GM21717 (cell line): ENCODE data around the gene EVA1A.
"Not testable (repeated sequence)": the region's sequence is repeated elsewhere in the genome, so short reads cannot be mapped to it uniquely, and the experiment has no call there.

Source experiments
- ATAC-seq: cut with Tn5 transposase; IDR thresholded peaks from one replicate; pipeline ENCODE4 v1.9.1; 2021; ENCODE audit warnings: mild to moderate bottlenecking, moderate library complexity; ENCODE audit not compliant: unreplicated experiment

The EVA1A gene

DNA sequence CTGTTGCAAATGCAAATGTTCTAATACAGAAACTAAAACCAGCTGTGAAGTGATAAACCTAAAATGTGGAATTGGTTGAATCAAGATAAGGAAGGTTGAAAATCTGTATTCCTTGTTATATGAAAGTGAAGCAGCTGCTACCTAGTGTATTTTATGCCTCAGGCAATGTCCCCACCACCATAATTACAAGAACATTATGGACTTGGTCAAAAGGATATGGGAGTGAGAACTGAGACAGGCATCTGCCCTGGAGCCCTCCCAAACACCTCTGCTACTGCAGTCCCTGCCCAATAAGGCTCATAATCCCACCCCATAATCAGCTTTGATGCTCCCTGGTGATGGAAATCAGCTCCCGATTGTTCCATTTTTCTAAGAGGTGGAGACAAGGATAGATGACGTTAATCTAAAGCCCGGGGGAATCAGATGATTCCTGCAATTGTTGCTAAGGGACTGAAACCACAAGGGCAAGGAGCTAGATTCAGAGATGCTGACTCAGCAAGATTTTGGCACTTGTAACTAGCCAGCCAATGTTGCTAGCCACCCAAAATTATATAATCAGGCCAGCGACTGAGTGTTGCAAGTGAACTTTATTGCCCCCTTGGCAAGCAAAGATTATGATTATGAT is 69.5 kb downstream of the EVA1A start:
- ATAC-seq = no peak

DNA sequence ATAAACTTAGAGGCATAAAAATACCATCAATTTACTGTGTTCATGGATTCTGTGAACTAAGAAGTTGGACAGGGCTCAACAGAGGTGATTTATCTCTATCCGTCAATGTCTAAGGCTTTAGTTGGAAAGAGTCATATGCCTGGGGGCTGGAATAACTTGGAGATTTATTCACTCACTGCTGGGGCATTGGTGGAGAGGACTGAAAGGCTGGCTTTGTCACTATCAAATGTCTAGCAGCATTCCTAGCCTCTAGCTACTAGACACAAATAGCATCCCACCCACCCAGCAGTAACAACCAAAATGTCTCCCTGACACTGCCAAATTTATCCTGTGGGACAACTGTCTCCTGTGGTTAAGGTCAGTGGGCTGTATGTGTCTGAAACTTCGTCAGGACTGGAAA is 71.0 kb downstream of the EVA1A start:
- ATAC-seq = no peak

GRCh38 chr2:75488157-75488556 is 72.6 kb downstream of the EVA1A start:
- ATAC-seq = no peak

DNA sequence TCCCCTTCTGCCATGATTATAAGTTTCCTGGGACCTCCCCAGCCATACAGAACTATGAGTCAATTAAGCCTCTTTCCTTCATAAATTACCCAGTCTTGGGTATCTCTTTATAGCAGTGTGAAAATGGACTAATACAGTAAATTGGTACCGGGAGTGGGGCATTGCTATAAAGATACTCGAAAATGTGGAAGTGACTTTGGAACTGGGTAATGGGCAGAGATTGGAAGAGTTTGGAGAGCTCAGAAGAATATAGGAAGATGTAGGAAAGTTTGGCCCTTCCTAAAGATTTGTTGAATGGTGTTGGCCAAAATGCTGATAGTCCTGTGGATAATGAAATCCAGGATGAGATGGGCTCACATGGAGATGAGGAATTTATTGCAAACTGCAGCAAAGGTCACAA is 74.0 kb downstream of the EVA1A start:
- not testable (repeated sequence) for ATAC-seq

DNA sequence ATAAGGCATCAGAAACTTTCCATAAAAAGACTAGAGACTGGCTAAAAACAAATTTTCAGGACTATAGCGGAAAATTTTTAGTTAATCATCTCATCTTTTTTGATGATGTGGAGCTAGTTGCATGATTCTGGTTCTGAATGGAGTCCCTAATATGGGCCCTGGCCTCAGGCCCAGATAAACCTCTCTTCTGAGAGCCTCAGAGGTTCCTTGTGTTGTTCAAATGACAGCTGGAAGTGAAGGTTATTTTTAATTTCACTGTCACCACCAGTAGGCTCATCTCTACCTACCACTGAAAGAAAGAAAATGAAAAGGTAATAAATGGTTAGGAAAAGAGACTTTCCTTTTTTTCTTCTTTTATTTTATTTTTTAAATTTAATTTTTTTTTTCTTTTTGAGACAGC is 75.9 kb downstream of the EVA1A start:
- no peak for ATAC-seq

- no peak for ATAC-seq
Observed at GRCh38 chr2:75483878-75484277, 76.9 kb downstream of the EVA1A start.

GRCh38 chr2:75482398-75482797 is 78.3 kb downstream of the EVA1A start:
- no peak for ATAC-seq

GRCh38 chr2:75480971-75481836 is 79.5 kb downstream of the EVA1A start:
- no peak for ATAC-seq

DNA sequence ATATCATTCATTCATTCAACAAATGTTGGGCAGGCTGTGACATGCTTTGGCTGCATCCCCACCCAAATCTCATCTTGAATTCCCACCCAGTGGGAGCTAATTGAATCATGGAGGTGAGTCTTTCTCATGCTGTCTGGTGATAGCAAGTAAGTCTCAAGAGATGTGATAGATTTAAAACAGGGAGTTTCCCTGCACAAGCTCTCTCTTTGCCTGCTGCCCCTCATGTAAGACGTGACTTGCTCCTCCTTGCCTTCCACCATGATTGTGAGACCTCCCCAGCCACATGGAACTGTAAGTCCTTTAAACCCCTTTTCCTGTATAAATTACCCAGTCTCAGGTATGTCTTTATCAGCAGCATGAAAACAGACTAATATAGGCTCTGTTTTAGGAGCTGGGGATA is 83.0 kb downstream of the EVA1A start:
- not testable (repeated sequence) for ATAC-seq

DNA sequence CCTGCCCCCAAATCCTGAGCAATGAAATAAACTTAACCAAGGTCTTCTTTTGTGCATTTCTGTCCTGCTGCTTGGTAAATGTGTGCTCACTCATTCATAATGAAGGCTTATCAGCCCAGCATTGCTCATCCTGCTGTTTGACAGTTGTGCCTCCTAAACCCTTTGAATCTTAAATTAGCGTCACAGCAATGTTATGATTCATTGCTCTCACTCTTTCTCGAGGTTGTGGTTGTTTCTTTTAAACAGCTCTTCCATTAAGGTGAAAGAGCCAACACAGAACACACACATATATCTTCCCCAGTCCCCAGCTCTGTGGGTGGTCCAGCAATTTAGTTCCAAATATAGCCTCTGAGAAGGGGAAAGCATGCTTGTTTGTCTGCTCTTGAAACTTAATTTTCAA is 84.0 kb downstream of the EVA1A start:
- ATAC-seq = no peak

DNA sequence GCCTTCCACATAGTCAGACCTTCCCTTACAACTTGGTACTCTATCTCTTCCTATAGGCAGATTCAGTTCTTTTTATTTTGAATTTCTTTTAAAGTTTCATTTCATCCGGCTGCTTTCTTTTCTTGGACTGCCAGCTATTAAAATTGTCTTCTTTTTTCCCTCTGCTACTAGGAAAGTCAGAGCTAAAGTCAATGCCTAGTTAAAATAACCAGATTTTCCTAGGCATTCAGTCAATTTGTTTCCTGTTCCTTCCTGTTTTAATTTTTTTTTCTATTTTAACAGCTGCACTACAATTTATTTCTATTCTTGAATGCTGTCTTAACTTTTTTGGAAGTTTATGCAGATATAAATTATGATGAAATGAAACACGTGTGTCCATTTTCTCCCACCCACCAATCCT is 84.8 kb downstream of the EVA1A start:
- no peak for ATAC-seq

DNA sequence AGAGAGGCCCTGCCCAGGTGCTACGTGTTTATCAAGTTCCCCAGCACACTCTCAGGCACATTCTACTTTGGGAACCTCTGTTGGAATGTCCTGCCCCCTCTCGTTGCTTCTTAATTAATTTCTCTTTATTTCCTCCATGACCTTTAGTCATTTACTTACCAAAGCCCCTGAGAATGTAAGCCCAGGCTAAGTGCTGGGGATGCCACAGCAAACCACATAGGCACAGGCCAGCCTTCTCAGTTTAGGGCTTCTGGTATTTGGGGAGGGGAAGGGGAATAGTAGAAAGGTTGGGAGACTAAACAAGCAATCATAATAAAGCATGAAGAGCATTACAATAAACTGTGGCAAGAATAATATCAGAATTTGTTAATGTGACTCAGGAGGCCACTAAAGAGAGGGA is 85.7 kb downstream of the EVA1A start:
- no peak for ATAC-seq

DNA sequence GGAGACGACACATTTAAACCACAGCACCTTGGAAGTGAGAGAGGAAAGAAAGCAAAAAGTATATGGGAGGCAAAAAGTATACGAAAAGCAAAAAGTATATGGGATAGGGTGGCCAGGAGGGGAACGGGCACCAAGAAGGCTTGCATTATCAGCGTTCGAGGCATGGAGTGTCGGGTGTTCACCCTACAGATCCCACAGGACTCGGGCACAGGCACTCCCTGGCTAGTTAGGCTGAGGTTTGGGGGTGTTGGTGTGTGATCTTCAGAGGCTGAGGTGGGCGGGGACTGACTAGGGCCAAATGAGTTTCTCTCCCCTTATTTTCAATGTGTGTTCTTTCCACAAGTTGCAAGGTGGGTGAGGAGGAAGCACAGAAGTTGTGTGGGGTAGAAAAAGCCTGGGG is 86.6 kb downstream of the EVA1A start:
- ATAC-seq = no peak

- ATAC-seq = no peak
Observed at GRCh38 chr2:75466708-75467311, 93.9 kb downstream of the EVA1A start.

DNA sequence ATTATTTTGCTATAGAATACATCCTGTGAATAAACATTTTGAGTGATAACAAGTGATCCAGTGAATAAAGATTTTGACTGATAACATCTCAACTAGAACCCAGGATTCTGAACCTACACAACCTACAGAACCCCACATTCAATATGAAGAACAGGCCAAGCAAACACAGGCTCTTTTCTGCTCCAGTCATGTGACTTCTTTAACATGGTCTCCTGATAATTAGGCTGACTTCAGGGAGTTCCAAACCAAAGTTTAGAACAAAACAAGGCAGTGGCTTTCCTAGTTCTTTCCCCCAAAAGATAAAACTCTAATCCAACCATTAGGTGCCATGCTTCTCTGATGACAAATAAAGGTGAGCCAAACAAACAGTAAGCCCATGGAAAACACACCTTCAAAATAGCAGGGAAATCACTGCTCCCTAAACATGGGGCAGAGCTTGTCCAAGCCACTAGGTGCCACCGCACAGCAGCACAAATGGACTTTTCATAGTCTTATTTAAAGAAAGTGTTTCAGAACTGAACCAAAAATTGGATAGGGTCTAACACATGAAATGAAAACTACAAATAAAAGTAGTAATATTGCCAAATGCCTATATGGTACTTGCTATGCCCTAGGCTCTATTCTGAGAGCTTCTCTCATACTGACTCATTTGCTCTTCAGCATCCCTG is 95.3 kb downstream of the EVA1A start:
- ATAC-seq = no peak

- ATAC-seq = no peak
Observed at GRCh38 chr2:75464348-75464946, 96.3 kb downstream of the EVA1A start.

GRCh38 chr2:75462721-75463120 is 98.0 kb downstream of the EVA1A start:
- no peak for ATAC-seq

DNA sequence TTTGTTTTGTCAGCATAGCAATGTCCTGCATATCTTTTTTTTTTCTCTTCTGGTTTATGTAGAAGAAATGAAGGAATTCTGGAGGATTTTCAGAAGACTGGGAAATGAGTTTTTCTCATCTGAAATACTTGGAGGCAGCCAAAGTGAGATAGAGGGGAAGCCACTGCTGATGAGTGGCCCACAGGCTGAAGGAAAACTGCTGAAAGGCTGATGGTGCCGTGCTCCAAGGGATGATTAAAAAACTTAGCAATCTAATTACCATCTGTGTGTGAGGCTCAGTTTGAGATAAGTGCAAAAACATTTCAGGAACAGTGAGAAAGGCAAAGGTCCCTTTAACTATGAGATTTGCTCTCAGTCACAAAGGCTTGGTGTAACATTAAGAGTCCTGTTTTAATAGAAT is 98.5 kb downstream of the EVA1A start:
- no peak for ATAC-seq

- ATAC-seq = no peak
Observed at GRCh38 chr2:75460630-75461029, 100.1 kb downstream of the EVA1A start.

DNA sequence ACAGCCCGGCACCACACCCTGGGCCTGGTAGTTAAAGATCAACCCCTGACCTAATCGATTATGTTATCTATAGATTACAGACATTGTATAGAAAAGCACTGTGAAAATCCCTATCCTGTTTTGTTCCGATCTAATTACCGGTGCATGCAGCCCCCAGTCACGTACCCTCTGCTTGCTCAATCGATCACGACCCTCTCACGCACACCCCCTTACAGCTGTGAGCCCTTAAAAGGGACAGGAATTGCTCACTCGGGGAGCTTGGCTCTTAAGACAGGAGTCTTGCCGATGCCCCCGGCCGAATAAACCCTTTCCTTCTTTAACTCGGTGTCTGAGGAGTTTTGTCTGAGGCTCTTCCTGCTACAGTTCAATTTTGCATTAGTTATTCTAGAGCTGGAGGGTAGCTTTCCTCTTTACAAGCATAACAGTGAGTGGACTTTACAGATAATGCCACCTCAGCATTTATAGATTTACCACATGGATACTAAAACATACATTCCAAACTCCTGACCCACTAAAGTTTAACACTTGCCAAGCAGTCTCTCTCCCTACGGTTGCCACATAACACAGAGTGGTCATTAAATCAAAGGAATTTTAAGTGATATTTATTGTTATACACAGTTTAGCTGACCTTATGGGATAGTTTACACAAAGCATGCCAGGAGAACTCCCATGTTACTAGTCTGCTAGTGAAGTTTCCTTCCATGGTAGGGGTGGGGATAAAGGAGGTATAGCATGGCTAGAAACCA is 101.0 kb downstream of the EVA1A start:
- no peak for ATAC-seq
